SK-N-SH treated with all-trans-retinoic acid at 6 μM for 48 hours (cell line): ENCODE results near the gene KCNQ5.

Source experiments
- ATAC-seq: fragments of 200-7000 bp; cut with Tn5 transposase; 3 replicates; pipeline ENCODE4 v1.9.1; 2020; ENCODE audit warnings: mild to moderate bottlenecking, moderate library complexity
- ARNTL ChIP-seq: fragments of 450-650 bp; formaldehyde crosslinking; IDR thresholded peaks from 2 replicates; pipeline ENCODE4 v1.5.0; 2020; ENCODE audit warnings: low read depth, mild to moderate bottlenecking, moderate library complexity, borderline replicate concordance
- BACH2 ChIP-seq: fragments of 250-450 bp; sonication (Bioruptor Pico); IDR thresholded peaks from 2 replicates; pipeline ENCODE4 v1.9.0; 2021; ENCODE audit warnings: mild to moderate bottlenecking, borderline replicate concordance
- CSDC2 ChIP-seq: fragments of 250-450 bp; sonication (Bioruptor Pico); IDR thresholded peaks from 2 replicates; pipeline ENCODE4 v1.5.0; 2020; ENCODE audit warnings: mild to moderate bottlenecking, moderate library complexity
- ESRRG ChIP-seq: fragments of 250-450 bp; sonication (Bioruptor Pico); IDR thresholded peaks from 2 replicates; pipeline ENCODE4 v1.6.1; 2021; ENCODE audit warnings: mild to moderate bottlenecking
- GLIS3 ChIP-seq: fragments of 250-450 bp; sonication (Bioruptor Pico); IDR thresholded peaks from 2 replicates; pipeline ENCODE4 v1.5.0; 2020; ENCODE audit warnings: mild to moderate bottlenecking, moderate library complexity
- ISL1 ChIP-seq: fragments of 250-450 bp; sonication (Bioruptor Pico); IDR thresholded peaks from 2 replicates; pipeline ENCODE4 v2.1.2; 2022; ENCODE audit warnings: mild to moderate bottlenecking, moderate library complexity
- OSR1 ChIP-seq: fragments of 250-450 bp; sonication (Bioruptor Pico); IDR thresholded peaks from 2 replicates; pipeline ENCODE4 v1.8.0; 2022; ENCODE audit warnings: moderate library complexity, mild to moderate bottlenecking, inconsistent platforms
- RARB ChIP-seq: fragments of 250-450 bp; sonication (Bioruptor Pico); IDR thresholded peaks from 2 replicates; pipeline ENCODE4 v1.8.0; 2021; ENCODE audit warnings: mild to moderate bottlenecking, moderate library complexity
- SNAI2 ChIP-seq: fragments of 250-450 bp; sonication (Bioruptor Pico); IDR thresholded peaks from 2 replicates; pipeline ENCODE4 v1.5.0; 2020; ENCODE audit warnings: mild to moderate bottlenecking, moderate library complexity
- TCF4 ChIP-seq: fragments of 250-450 bp; sonication (Bioruptor Pico); IDR thresholded peaks from 2 replicates; pipeline ENCODE4 v1.8.0; 2021; ENCODE audit warnings: mild to moderate bottlenecking, moderate library complexity, borderline replicate concordance
- TOX ChIP-seq: fragments of 250-450 bp; sonication (Bioruptor Pico); IDR thresholded peaks from 2 replicates; pipeline ENCODE4 v1.8.0; 2021; ENCODE audit warnings: mild to moderate bottlenecking, moderate library complexity, borderline replicate concordance
- ZC3H10 ChIP-seq: fragments of 250-450 bp; sonication (Bioruptor Pico); IDR thresholded peaks from 2 replicates; pipeline ENCODE4 v1.5.1; 2021; ENCODE audit warnings: mild to moderate bottlenecking, moderate library complexity
- ZFP3 ChIP-seq: fragments of 250-450 bp; sonication (Bioruptor Pico); IDR thresholded peaks from 2 replicates; pipeline ENCODE4 v1.5.0; 2020; ENCODE audit warnings: mild to moderate bottlenecking, moderate library complexity
- ZFP30 ChIP-seq: fragments of 450-650 bp; formaldehyde crosslinking; IDR thresholded peaks from 2 replicates; pipeline ENCODE4 v1.5.0; 2022; ENCODE audit warnings: mild to moderate bottlenecking, moderate library complexity
- ZNF565 ChIP-seq: fragments of 450-650 bp; formaldehyde crosslinking; conservative IDR thresholded peaks from 2 replicates; pipeline ENCODE4 v1.5.0; 2020; ENCODE audit warnings: low read depth, mild to moderate bottlenecking, moderate library complexity
- ZNF70 ChIP-seq: fragments of 450-650 bp; formaldehyde crosslinking; IDR thresholded peaks from 2 replicates; pipeline ENCODE4 v1.5.0; 2020; ENCODE audit warnings: mild to moderate bottlenecking, moderate library complexity
- ZNF8 ChIP-seq: fragments of 450-650 bp; formaldehyde crosslinking; IDR thresholded peaks from 2 replicates; pipeline ENCODE4 v1.5.0; 2020; ENCODE audit warnings: mild to moderate bottlenecking, moderate library complexity
- TF ChIP-seq, protein P1 (sequence below): fragments of 250-450 bp; sonication (Bioruptor Pico); IDR thresholded peaks from 2 replicates; pipeline ENCODE4 v1.5.1; 2021; ENCODE audit warnings: mild to moderate bottlenecking, moderate library complexity
- TF ChIP-seq, protein P2 (sequence below): fragments of 250-450 bp; sonication (Bioruptor Pico); IDR thresholded peaks from 2 replicates; pipeline ENCODE4 v1.5.0; 2020; ENCODE audit warnings: mild to moderate bottlenecking, moderate library complexity
- TF ChIP-seq, protein P3 (sequence below): fragments of 250-450 bp; sonication (Bioruptor Pico); IDR thresholded peaks from 2 replicates; pipeline ENCODE4 v1.8.0; 2020; ENCODE audit warnings: mild to moderate bottlenecking, moderate library complexity, borderline replicate concordance
- TF ChIP-seq, protein P4 (sequence below): fragments of 250-450 bp; sonication (Bioruptor Pico); IDR thresholded peaks from 2 replicates; pipeline ENCODE4 v1.5.1; 2020; ENCODE audit warnings: low read depth, mild to moderate bottlenecking, moderate library complexity
- TF ChIP-seq, protein P5 (sequence below): fragments of 250-450 bp; sonication (Bioruptor Pico); IDR thresholded peaks from 2 replicates; pipeline ENCODE4 v1.8.0; 2021; ENCODE audit warnings: low read depth, mild to moderate bottlenecking, moderate library complexity, borderline replicate concordance

KCNQ5 gene

DNA sequence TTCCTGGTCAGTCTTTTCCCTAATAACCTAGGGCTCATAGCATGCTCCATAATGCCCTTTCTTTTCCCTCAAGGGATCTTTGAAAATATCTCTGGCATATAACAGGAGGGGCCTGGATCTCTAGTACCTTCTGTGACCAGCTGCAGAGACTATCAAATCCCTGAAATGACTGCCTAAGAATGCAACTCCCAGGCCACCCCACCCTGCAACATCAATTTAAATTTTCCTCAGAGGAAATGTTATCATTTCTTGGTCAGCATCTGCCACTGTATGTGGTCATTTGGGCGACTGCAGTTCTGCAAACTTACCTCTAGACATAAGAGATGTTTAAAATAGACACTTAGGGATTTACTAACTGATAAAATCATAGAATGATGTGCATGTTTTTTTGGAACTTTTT is 200.2 kb downstream of the KCNQ5 start:
- ATAC-seq = no peak
- TF ChIP-seq ZNF565 (CRISPR knock-in tag) = no peak
- TF ChIP-seq TCF4 (CRISPR knock-in tag) = no peak
- no peak for TF ChIP-seq ZC3H10
- no peak for TF ChIP-seq GLIS3 (CRISPR knock-in tag)
- TF ChIP-seq ZNF70 (CRISPR knock-in tag) = no peak
- TF ChIP-seq, protein P1, sequence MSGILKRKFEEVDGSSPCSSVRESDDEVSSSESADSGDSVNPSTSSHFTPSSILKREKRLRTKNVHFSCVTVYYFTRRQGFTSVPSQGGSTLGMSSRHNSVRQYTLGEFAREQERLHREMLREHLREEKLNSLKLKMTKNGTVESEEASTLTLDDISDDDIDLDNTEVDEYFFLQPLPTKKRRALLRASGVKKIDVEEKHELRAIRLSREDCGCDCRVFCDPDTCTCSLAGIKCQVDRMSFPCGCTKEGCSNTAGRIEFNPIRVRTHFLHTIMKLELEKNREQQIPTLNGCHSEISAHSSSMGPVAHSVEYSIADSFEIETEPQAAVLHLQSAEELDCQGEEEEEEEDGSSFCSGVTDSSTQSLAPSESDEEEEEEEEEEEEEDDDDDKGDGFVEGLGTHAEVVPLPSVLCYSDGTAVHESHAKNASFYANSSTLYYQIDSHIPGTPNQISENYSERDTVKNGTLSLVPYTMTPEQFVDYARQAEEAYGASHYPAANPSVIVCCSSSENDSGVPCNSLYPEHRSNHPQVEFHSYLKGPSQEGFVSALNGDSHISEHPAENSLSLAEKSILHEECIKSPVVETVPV (CRISPR knock-in tag) = no peak
- no peak for TF ChIP-seq ZNF8 (CRISPR knock-in tag)
- no peak for TF ChIP-seq ZFP3 (CRISPR knock-in tag)
- TF ChIP-seq, protein P2, sequence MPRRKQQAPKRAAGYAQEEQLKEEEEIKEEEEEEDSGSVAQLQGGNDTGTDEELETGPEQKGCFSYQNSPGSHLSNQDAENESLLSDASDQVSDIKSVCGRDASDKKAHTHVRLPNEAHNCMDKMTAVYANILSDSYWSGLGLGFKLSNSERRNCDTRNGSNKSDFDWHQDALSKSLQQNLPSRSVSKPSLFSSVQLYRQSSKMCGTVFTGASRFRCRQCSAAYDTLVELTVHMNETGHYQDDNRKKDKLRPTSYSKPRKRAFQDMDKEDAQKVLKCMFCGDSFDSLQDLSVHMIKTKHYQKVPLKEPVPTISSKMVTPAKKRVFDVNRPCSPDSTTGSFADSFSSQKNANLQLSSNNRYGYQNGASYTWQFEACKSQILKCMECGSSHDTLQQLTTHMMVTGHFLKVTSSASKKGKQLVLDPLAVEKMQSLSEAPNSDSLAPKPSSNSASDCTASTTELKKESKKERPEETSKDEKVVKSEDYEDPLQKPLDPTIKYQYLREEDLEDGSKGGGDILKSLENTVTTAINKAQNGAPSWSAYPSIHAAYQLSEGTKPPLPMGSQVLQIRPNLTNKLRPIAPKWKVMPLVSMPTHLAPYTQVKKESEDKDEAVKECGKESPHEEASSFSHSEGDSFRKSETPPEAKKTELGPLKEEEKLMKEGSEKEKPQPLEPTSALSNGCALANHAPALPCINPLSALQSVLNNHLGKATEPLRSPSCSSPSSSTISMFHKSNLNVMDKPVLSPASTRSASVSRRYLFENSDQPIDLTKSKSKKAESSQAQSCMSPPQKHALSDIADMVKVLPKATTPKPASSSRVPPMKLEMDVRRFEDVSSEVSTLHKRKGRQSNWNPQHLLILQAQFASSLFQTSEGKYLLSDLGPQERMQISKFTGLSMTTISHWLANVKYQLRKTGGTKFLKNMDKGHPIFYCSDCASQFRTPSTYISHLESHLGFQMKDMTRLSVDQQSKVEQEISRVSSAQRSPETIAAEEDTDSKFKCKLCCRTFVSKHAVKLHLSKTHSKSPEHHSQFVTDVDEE = no peak
- TF ChIP-seq, protein P3, sequence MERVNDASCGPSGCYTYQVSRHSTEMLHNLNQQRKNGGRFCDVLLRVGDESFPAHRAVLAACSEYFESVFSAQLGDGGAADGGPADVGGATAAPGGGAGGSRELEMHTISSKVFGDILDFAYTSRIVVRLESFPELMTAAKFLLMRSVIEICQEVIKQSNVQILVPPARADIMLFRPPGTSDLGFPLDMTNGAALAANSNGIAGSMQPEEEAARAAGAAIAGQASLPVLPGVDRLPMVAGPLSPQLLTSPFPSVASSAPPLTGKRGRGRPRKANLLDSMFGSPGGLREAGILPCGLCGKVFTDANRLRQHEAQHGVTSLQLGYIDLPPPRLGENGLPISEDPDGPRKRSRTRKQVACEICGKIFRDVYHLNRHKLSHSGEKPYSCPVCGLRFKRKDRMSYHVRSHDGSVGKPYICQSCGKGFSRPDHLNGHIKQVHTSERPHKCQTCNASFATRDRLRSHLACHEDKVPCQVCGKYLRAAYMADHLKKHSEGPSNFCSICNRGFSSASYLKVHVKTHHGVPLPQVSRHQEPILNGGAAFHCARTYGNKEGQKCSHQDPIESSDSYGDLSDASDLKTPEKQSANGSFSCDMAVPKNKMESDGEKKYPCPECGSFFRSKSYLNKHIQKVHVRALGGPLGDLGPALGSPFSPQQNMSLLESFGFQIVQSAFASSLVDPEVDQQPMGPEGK (CRISPR knock-in tag) = no peak
- no peak for TF ChIP-seq OSR1 (CRISPR knock-in tag)
- TF ChIP-seq TOX (CRISPR knock-in tag) = no peak
- TF ChIP-seq, protein P4, sequence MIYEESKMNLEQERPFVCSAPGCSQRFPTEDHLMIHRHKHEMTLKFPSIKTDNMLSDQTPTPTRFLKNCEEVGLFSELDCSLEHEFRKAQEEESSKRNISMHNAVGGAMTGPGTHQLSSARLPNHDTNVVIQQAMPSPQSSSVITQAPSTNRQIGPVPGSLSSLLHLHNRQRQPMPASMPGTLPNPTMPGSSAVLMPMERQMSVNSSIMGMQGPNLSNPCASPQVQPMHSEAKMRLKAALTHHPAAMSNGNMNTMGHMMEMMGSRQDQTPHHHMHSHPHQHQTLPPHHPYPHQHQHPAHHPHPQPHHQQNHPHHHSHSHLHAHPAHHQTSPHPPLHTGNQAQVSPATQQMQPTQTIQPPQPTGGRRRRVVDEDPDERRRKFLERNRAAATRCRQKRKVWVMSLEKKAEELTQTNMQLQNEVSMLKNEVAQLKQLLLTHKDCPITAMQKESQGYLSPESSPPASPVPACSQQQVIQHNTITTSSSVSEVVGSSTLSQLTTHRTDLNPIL (CRISPR knock-in tag) = no peak
- TF ChIP-seq CSDC2 = no peak
- TF ChIP-seq ARNTL (CRISPR knock-in tag) = no peak
- TF ChIP-seq SNAI2 = no peak

DNA sequence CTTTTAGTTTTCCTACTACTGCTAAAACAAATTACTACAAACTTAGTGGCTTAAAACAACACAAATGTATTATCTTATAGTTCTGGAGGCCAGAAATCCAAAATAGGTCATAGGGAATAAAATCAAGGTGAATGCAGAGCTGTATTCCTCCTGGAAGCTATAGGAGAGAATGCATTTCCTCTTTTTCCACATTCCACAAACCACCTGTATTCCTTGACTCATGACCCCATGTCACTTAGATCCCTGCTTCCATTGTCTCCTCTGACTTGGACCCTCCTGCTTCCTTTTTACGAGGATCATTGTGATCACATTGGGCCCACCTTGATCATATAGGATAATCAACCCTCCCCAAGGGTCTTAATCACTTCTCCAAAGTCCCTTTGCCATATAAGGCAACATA is 200.8 kb downstream of the KCNQ5 start:
- ATAC-seq = no peak
- TF ChIP-seq CSDC2 (no peak), ESRRG (no peak), ZFP3 (CRISPR knock-in tag) (no peak), RARB (CRISPR knock-in tag) (no peak), ISL1 (no peak), ARNTL (CRISPR knock-in tag) (no peak), BACH2 (CRISPR knock-in tag) (no peak), ZFP30 (CRISPR knock-in tag) (no peak), ZNF565 (CRISPR knock-in tag) (no peak), ZC3H10 (no peak), TCF4 (CRISPR knock-in tag) (no peak), TOX (CRISPR knock-in tag) (no peak)
- TF ChIP-seq, protein P4 (CRISPR knock-in tag) = no peak
- TF ChIP-seq, protein P5, sequence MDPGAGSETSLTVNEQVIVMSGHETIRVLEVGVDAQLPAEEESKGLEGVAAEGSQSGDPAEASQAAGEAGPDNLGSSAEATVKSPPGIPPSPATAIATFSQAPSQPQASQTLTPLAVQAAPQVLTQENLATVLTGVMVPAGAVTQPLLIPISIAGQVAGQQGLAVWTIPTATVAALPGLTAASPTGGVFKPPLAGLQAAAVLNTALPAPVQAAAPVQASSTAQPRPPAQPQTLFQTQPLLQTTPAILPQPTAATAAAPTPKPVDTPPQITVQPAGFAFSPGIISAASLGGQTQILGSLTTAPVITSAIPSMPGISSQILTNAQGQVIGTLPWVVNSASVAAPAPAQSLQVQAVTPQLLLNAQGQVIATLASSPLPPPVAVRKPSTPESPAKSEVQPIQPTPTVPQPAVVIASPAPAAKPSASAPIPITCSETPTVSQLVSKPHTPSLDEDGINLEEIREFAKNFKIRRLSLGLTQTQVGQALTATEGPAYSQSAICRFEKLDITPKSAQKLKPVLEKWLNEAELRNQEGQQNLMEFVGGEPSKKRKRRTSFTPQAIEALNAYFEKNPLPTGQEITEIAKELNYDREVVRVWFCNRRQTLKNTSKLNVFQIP (CRISPR knock-in tag) = no peak
- TF ChIP-seq, protein P3 (CRISPR knock-in tag) = no peak
